Measurements from ENCODE around the gene RNF123.

The RNF123 gene

DNA sequence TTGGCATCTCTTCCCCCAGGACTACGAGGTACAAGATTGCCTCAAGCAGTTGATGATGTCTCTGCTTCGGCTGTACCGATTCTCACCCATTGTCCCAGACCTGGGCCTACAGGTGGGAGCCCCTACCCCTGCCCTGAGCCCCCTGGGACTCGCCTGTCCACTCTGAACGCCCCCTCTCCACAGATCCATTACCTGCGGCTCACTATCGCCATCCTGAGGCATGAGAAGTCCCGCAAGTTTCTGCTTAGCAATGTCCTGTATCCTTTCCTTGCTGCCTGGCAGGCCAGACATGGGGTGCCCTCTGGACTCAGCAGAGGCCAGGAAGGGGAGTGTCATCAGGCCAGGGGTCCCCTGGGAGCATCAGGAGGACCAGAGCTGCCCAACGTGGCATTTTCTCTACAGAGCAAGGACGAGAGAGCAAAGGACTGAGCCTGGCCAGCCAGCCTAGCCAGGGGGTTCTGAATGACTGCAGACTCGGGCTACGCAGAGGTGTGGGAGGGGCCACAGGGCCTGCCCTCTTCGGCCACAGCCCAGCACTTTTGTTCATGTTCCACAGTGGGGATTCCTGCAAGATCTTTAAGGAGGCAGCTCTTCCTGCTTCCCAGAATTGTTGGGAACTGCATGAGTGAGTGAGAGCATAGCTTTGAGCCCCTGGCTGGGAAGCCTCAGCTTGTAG is 11.2 kb downstream of the RNF123 start:
- no peak overlapping the region for H3K4me3 ChIP-seq (ENCODE audit: low read depth in 1 of 2, low read length in 2 of 2)
- H3K27ac ChIP-seq (ENCODE audit: low read depth, low read length), result no peak overlapping the region
- no peak overlapping the region for H3K9ac ChIP-seq (ENCODE audit: low read depth in 1 of 2, low read length in 2 of 2)
- no peaks in the 10 kb centered on the region for H3K27me3 ChIP-seq (ENCODE audit: control insufficient read depth in 1 of 2, insufficient read depth in 2 of 2, low read length in 2 of 2)
- H3K36me3 ChIP-seq (ENCODE audit: control insufficient read depth in 1 of 2, insufficient read depth in 2 of 2, low read length in 2 of 2), result peaks cover 49 to 72% of the 10 kb centered on the region in 2 donors
- H3K9me3 ChIP-seq (ENCODE audit: control insufficient read depth in 1 of 2, low read length in 2 of 2), result no peaks in the 10 kb centered on the region
- H3K4me1 ChIP-seq (ENCODE audit: control insufficient read depth in 1 of 2, insufficient read depth in 2 of 2, low read length in 2 of 2), result no peaks in the 10 kb centered on the region

DNA sequence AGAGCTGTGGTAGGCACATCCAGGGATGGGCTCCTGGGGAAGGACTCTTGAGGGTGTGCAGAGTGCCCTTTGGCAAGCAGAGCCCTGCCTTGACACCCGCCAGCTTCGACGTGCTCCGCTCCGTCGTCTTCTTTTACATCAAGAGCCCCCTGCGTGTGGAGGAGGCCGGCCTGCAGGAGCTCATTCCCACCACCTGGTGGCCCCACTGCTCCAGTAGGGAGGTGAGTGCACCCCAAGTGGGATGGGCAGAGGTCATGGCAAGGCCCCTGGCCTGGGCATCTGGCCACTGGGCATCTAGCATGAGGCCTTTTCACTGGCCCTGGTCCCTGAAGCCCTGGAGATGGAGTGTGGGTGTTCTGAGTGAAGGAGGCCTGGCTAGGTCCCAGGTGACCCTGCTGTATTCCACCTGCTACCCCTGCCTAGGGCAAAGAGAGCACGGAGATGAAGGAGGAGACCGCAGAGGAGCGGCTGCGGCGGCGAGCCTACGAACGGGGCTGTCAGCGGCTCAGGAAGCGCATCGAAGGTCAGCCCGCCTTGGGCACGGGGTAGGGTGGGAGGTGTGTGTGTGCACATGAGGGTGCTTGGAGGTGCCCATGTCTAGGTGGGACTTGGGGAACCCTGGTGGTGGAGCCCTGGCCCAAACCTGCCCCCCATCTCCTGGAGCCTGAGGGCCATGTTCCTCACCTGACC is 12.2 kb downstream of the RNF123 start:
- H3K27me3 ChIP-seq (ENCODE audit: control insufficient read depth in 1 of 2, insufficient read depth in 2 of 2, low read length in 2 of 2), result no peaks in the 10 kb centered on the region
- peaks cover 49 to 82% of the 10 kb centered on the region in 2 donors for H3K36me3 ChIP-seq (ENCODE audit: control insufficient read depth in 1 of 2, insufficient read depth in 2 of 2, low read length in 2 of 2)
- no peak overlapping the region for H3K27ac ChIP-seq (ENCODE audit: low read depth, low read length)
- H3K4me1 ChIP-seq (ENCODE audit: control insufficient read depth in 1 of 2, insufficient read depth in 2 of 2, low read length in 2 of 2), result no peaks in the 10 kb centered on the region
- no peaks in the 10 kb centered on the region for H3K9me3 ChIP-seq (ENCODE audit: control insufficient read depth in 1 of 2, low read length in 2 of 2)
- H3K9ac ChIP-seq (ENCODE audit: low read depth in 1 of 2, low read length in 2 of 2), result no peak overlapping the region
- H3K4me3 ChIP-seq (ENCODE audit: low read depth in 1 of 2, low read length in 2 of 2), result no peak overlapping the region

DNA sequence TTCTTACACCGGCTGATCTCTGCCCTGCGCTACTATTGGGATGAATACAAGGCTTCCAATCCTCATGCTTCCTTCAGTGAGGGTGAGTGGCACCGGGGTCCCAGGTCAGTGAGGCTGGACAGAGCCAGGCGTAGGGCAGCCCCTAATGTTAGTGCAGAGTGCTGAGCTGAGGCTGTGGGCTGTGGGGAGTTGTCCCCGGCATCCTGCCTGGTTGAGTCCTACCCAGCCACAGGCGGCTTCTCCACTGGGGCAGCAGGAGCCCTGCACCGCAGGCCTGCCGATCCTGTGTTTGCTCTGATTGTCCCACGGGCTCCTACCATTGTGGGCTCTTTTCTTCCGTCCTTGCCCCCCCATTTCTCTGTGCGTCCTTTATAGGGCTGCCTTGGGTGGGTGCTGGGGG is 13.3 kb downstream of the RNF123 start:
- H3K9ac ChIP-seq (ENCODE audit: low read depth in 1 of 2, low read length in 2 of 2), result no peak overlapping the region
- H3K4me3 ChIP-seq (ENCODE audit: low read depth in 1 of 2, low read length in 2 of 2), result no peak overlapping the region
- no peaks in the 10 kb centered on the region for H3K4me1 ChIP-seq (ENCODE audit: control insufficient read depth in 1 of 2, insufficient read depth in 2 of 2, low read length in 2 of 2)
- no peaks in the 10 kb centered on the region for H3K9me3 ChIP-seq (ENCODE audit: control insufficient read depth in 1 of 2, low read length in 2 of 2)
- no peaks in the 10 kb centered on the region for H3K27me3 ChIP-seq (ENCODE audit: control insufficient read depth in 1 of 2, insufficient read depth in 2 of 2, low read length in 2 of 2)
- no peak overlapping the region for H3K27ac ChIP-seq (ENCODE audit: low read depth, low read length)
- H3K36me3 ChIP-seq (ENCODE audit: control insufficient read depth in 1 of 2, insufficient read depth in 2 of 2, low read length in 2 of 2), result peaks cover 45 to 84% of the 10 kb centered on the region in 2 donors

DNA sequence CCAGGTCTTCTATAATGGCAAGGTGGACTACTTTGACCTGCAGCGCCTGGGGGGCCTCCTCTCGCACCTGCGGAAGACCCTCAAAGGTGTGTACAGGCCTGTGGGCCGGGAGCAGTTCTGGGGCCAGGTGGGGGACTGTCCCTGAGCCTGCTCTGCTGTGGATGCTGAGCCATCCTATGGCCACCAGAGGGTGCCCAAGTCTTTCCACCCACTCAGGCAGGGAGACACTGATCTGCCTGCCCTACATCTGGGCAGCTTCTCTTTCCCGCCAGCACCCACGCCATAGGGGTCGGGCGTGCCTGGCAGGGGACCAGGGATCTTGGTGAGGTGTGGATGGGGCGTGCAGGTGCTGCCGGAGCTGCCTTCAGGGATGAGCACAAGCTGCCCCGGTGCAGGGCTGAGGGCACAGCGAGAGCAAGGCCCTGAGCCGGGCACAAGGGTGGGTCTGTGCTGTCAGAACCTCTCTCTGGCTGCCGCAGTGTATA is 14.1 kb downstream of the RNF123 start:
- Histone ChIP-seq H3K9ac (ENCODE audit: low read depth in 1 of 2, low read length in 2 of 2) (no peak overlapping the region), H3K36me3 (ENCODE audit: control insufficient read depth in 1 of 2, insufficient read depth in 2 of 2, low read length in 2 of 2) (peaks cover 49 to 82% of the 10 kb centered on the region in 2 donors)

DNA sequence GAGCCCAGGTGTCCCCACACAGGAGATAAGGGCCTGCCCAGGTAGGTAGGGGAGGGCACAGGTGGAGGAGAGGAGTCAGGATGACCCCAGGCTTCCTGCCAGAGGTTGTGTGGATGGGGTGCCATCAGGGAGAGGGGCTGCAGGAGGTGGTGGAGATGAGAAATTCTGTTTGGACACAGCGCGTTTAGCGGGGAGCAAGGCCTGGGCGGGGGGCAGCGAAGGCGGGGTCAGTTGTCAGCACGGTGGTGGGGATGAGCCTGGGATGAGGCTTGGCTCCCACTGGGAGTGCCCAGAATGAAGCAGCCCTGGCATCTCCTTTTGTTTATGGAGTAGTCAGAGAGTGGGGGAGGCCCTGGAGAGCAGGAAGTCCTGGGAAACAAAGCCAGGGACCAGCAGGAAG is 14.6 kb downstream of the RNF123 start:
- H3K9ac ChIP-seq (ENCODE audit: low read depth in 1 of 2, low read length in 2 of 2), result no peak overlapping the region
- H3K4me3 ChIP-seq (ENCODE audit: low read depth in 1 of 2, low read length in 2 of 2), result no peak overlapping the region
- no peaks in the 10 kb centered on the region for H3K4me1 ChIP-seq (ENCODE audit: control insufficient read depth in 1 of 2, insufficient read depth in 2 of 2, low read length in 2 of 2)
- H3K27ac ChIP-seq (ENCODE audit: low read depth, low read length), result no peak overlapping the region
- no peaks in the 10 kb centered on the region for H3K9me3 ChIP-seq (ENCODE audit: control insufficient read depth in 1 of 2, low read length in 2 of 2)
- no peaks in the 10 kb centered on the region for H3K27me3 ChIP-seq (ENCODE audit: control insufficient read depth in 1 of 2, insufficient read depth in 2 of 2, low read length in 2 of 2)
- H3K36me3 ChIP-seq (ENCODE audit: control insufficient read depth in 1 of 2, insufficient read depth in 2 of 2, low read length in 2 of 2), result peaks cover 49 to 80% of the 10 kb centered on the region in 2 donors

More for the DNA sequence above, 14.1 kb downstream of the RNF123 start:
- H3K27ac ChIP-seq (ENCODE audit: low read depth, low read length), result no peak overlapping the region
- no peak overlapping the region for H3K4me3 ChIP-seq (ENCODE audit: low read depth in 1 of 2, low read length in 2 of 2)
- H3K9me3 ChIP-seq (ENCODE audit: control insufficient read depth in 1 of 2, low read length in 2 of 2), result no peaks in the 10 kb centered on the region
- H3K27me3 ChIP-seq (ENCODE audit: control insufficient read depth in 1 of 2, insufficient read depth in 2 of 2, low read length in 2 of 2), result no peaks in the 10 kb centered on the region
- H3K4me1 ChIP-seq (ENCODE audit: control insufficient read depth in 1 of 2, insufficient read depth in 2 of 2, low read length in 2 of 2), result no peaks in the 10 kb centered on the region

DNA sequence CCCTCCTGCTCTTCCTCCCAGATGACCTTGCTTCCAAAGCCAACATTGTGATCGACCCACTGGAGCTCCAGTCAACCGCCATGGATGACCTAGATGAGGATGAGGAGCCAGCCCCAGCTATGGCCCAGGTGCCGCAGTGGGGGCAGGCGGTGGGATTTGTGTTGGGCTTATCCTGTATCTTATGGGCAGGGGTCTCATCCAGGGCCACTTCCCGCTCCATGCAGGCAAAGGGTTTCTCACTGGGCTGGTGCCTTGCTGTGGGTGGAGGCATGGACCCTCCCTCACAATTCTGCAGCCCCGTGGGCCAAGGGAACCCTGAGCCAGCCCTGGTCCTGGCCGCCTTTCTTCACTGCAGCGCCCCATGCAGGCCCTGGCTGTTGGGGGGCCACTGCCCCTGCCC is 15.3 kb downstream of the RNF123 start:
- H3K27me3 ChIP-seq (ENCODE audit: control insufficient read depth in 1 of 2, insufficient read depth in 2 of 2, low read length in 2 of 2), result no peaks in the 10 kb centered on the region
- H3K36me3 ChIP-seq (ENCODE audit: control insufficient read depth in 1 of 2, insufficient read depth in 2 of 2, low read length in 2 of 2), result peaks cover 48 to 74% of the 10 kb centered on the region in 2 donors
- no peak overlapping the region for H3K4me3 ChIP-seq (ENCODE audit: low read depth in 1 of 2, low read length in 2 of 2)
- H3K27ac ChIP-seq (ENCODE audit: low read depth, low read length), result no peak overlapping the region
- no peaks in the 10 kb centered on the region for H3K4me1 ChIP-seq (ENCODE audit: control insufficient read depth in 1 of 2, insufficient read depth in 2 of 2, low read length in 2 of 2)
- no peak overlapping the region for H3K9ac ChIP-seq (ENCODE audit: low read depth in 1 of 2, low read length in 2 of 2)
- no peaks in the 10 kb centered on the region for H3K9me3 ChIP-seq (ENCODE audit: control insufficient read depth in 1 of 2, low read length in 2 of 2)

DNA sequence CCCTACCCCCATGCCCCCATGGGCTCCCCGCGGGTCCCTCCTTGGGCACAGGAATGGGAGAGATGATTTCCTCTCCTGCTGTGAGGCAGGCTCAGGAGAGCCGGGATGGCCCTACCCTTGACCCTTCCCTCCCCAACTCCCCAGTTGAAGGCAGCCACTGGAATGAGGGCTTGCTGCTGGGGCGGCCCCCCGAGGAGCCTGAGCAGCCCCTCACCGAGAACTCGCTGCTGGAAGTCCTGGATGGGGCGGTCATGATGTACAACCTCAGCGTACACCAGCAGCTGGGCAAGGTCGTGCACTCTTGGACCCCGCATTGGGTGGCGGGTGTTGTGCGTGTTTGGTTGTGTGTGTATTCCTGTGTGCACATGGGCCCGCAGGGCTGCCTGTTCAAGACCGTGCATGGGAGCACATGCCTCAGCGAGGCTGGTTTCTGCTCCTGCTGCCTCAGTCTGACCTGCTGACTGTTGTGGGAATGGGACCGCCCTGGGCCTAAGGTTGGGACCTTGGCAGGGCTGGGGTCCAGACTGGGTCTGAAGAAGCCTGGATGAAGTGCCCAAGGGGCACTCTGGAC is 16.1 kb downstream of the RNF123 start:
- Histone ChIP-seq H3K9ac (ENCODE audit: low read depth in 1 of 2, low read length in 2 of 2) (no peak overlapping the region), H3K9me3 (ENCODE audit: control insufficient read depth in 1 of 2, low read length in 2 of 2) (no peaks in the 10 kb centered on the region), H3K27me3 (ENCODE audit: control insufficient read depth in 1 of 2, insufficient read depth in 2 of 2, low read length in 2 of 2) (no peaks in the 10 kb centered on the region), H3K36me3 (ENCODE audit: control insufficient read depth in 1 of 2, insufficient read depth in 2 of 2, low read length in 2 of 2) (peaks cover 41 to 65% of the 10 kb centered on the region in 2 donors), H3K4me1 (ENCODE audit: control insufficient read depth in 1 of 2, insufficient read depth in 2 of 2, low read length in 2 of 2) (no peaks in the 10 kb centered on the region), H3K4me3 (ENCODE audit: low read depth in 1 of 2, low read length in 2 of 2) (no peak overlapping the region), H3K27ac (ENCODE audit: low read depth, low read length) (no peak overlapping the region)

DNA sequence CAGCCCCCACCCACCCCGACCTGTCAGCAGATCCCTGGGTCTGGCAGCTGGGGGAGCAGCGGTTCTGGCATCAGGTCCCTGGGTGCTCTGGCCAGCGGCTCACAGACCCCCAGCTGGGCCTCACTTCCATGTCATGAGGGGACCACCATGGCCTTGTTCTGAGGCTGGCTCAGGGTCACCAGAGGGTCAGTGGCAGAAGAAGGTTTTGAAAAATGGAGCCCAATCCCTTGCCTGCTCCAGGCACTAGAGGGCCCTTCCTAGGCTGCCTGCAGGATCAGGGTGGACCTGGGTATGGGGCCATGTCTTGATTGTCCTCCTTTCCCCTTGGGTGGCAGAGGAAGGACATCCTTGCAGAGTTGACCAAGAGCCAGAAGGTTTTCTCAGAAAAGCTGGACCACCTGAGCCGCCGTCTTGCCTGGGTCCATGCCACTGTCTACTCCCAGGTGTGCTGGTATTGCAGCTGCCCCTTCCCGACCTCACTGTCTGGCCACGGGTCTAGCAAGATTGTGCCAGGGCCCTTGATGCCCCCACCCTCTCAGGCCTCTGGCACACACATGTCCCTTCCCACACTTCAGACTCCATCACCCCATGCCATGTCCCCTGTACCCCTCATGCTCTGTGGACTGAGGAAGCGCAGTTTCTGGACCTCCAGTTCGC is 17.2 kb downstream of the RNF123 start:
- Histone ChIP-seq H3K27me3 (ENCODE audit: control insufficient read depth in 1 of 2, insufficient read depth in 2 of 2, low read length in 2 of 2) (no peaks in the 10 kb centered on the region), H3K4me1 (ENCODE audit: control insufficient read depth in 1 of 2, insufficient read depth in 2 of 2, low read length in 2 of 2) (no peaks in the 10 kb centered on the region), H3K9me3 (ENCODE audit: control insufficient read depth in 1 of 2, low read length in 2 of 2) (no peaks in the 10 kb centered on the region), H3K36me3 (ENCODE audit: control insufficient read depth in 1 of 2, insufficient read depth in 2 of 2, low read length in 2 of 2) (peaks cover 32 to 60% of the 10 kb centered on the region in 2 donors), H3K9ac (ENCODE audit: low read depth in 1 of 2, low read length in 2 of 2) (no peak overlapping the region), H3K27ac (ENCODE audit: low read depth, low read length) (no peak overlapping the region), H3K4me3 (ENCODE audit: low read depth in 1 of 2, low read length in 2 of 2) (no peak overlapping the region)

DNA sequence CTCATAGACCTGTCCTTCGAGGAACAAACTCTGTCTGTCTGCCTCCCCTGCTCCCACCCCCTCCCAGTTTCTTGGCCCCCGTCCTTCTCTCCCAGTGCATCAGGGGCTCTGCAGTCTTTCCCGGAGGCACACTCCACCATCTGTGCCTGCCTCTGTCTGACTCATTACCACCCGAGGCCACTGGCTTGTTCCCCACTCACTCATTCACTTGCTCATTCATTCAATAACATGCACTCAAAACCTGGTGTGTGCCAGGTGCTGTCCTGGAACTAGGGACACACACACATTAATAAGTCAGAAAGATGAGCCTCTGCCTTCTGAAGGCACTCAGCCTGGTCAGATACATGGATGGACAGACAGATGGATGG is 17.7 kb downstream of the RNF123 start:
- H3K4me1 ChIP-seq (ENCODE audit: control insufficient read depth in 1 of 2, insufficient read depth in 2 of 2, low read length in 2 of 2), result no peaks in the 10 kb centered on the region
- no peak overlapping the region for H3K9ac ChIP-seq (ENCODE audit: low read depth in 1 of 2, low read length in 2 of 2)
- H3K36me3 ChIP-seq (ENCODE audit: control insufficient read depth in 1 of 2, insufficient read depth in 2 of 2, low read length in 2 of 2), result peaks cover 27 to 59% of the 10 kb centered on the region in 2 donors
- no peaks in the 10 kb centered on the region for H3K9me3 ChIP-seq (ENCODE audit: control insufficient read depth in 1 of 2, low read length in 2 of 2)
- H3K27ac ChIP-seq (ENCODE audit: low read depth, low read length), result no peak overlapping the region
- no peaks in the 10 kb centered on the region for H3K27me3 ChIP-seq (ENCODE audit: control insufficient read depth in 1 of 2, insufficient read depth in 2 of 2, low read length in 2 of 2)
- no peak overlapping the region for H3K4me3 ChIP-seq (ENCODE audit: low read depth in 1 of 2, low read length in 2 of 2)

DNA sequence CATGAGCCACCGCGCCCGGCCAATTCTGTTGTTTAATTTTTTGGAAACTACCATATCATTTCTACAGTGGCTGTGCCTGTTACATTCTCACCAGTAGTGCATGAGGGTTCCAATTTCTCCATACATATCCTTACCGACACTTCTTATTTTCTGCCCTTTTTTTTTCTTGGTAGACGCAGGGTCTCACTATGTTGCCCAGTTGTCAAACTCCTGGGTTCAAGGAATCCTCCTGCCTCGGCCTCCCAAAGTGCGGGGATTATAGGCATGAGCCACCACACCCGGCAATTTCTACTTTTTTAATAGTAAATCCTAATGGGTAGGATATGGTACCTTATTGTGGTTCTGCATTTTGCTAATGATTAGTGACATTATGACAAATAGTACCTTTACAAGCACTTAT is 20.5 kb downstream of the RNF123 start:
- H3K9ac ChIP-seq (ENCODE audit: low read depth in 1 of 2, low read length in 2 of 2), result no peak overlapping the region
- no peaks in the 10 kb centered on the region for H3K27me3 ChIP-seq (ENCODE audit: control insufficient read depth in 1 of 2, insufficient read depth in 2 of 2, low read length in 2 of 2)
- no peaks in the 10 kb centered on the region for H3K4me1 ChIP-seq (ENCODE audit: control insufficient read depth in 1 of 2, insufficient read depth in 2 of 2, low read length in 2 of 2)
- no peak overlapping the region for H3K27ac ChIP-seq (ENCODE audit: low read depth, low read length)
- no peaks in the 10 kb centered on the region for H3K9me3 ChIP-seq (ENCODE audit: control insufficient read depth in 1 of 2, low read length in 2 of 2)
- H3K4me3 ChIP-seq (ENCODE audit: low read depth in 1 of 2, low read length in 2 of 2), result no peak overlapping the region
- peaks cover 14 to 54% of the 10 kb centered on the region in 2 donors for H3K36me3 ChIP-seq (ENCODE audit: control insufficient read depth in 1 of 2, insufficient read depth in 2 of 2, low read length in 2 of 2)

All from duodenal mucosa (tissue), 2 donors.